Right ventricle myocardium superior (tissue), 1 donor: ENCODE data around the gene DVL1. TPM values are rescaled to one million over a fixed set of nuclear protein-coding genes. Genes with fewer than 3 reads are reported as not detected.
"Not testable (repeated sequence)": the region's sequence is repeated elsewhere in the genome, so short reads cannot be mapped to it uniquely, and the experiment has no call there.

Experiments
- ATAC-seq: fragments of 200-7000 bp; cut with Tn5 transposase; one replicate; pipeline ENCODE4 v1.9.1; 2020; ENCODE audit warnings: mild to moderate bottlenecking; ENCODE audit not compliant: poor library complexity
- DNase-seq: peaks from one replicate; pipeline ENCODE4 v3.0.0-alpha.2; 2020
- intact Hi-C: fragments of 100-400 bp; cut with DNase I; formaldehyde crosslinking; loops from one replicate; pipeline ENCODE4 v1.11.2; 2022
- total RNA-seq: library from RNA; stranded (reverse); fragmentation: NEBNext Ultra II Directional; extraction: Animal tissue kit (Norgen Biotek cat#: 25700); gene quantifications from one replicate; pipeline ENCODE4 v1.2.1, GENCODE V29; 2021
- donor health status: DM: no; HTN: yes; CAD: no; lungs with severe emphysema.

Gene DVL1
- total RNA-seq, 1 donor from 2014 or later, result 126 TPM

- DNase-seq (no peak), ATAC-seq (no peak)
- intact Hi-C loops, result no loop called here
Measured at GRCh38 chr1:1319646-1319941, 29.6 kb downstream of the DVL1 start.

- no peak for DNase-seq
- ATAC-seq, result no peak
- intact Hi-C loops, result no loop called here
Measured at GRCh38 chr1:1318777-1319645, 30.2 kb downstream of the DVL1 start.

GRCh38 chr1:1318131-1318652, 31.0 kb downstream of the DVL1 start:
- peak; percentile 89 for DNase-seq
- peak; percentile 87 for ATAC-seq
- intact Hi-C loops, result no loop called here

GRCh38 chr1:1317420-1317819, 31.8 kb downstream of the DVL1 start:
- DNase-seq (no peak), ATAC-seq (no peak)
- intact Hi-C loops, result no loop called here

GRCh38 chr1:1316199-1316598, 33.0 kb downstream of the DVL1 start:
- ATAC-seq, intact Hi-C loops, DNase-seq: not testable (repeated sequence)

GRCh38 chr1:1315435-1315954, 33.7 kb downstream of the DVL1 start:
- DNase-seq (no peak), ATAC-seq (no peak)
- intact Hi-C loops, result no loop called here

- intact Hi-C loops, result no loop called here
- DNase-seq (no peak), ATAC-seq (no peak)
Measured at GRCh38 chr1:1314678-1315335, 34.4 kb downstream of the DVL1 start.

- DNase-seq (no peak), ATAC-seq (no peak)
- intact Hi-C loops, result no loop called here
Measured at GRCh38 chr1:1314237-1314586, 35.0 kb downstream of the DVL1 start.

GRCh38 chr1:1313500-1314236, 35.5 kb downstream of the DVL1 start:
- DNase-seq (no peak), ATAC-seq (no peak)
- intact Hi-C loops, result no loop called here

GRCh38 chr1:1312450-1313314, 36.5 kb downstream of the DVL1 start:
- no peak for ATAC-seq
- intact Hi-C loops, result no loop called here
- DNase-seq, result no peak

GRCh38 chr1:1311107-1312104, 37.8 kb downstream of the DVL1 start:
- intact Hi-C loops, result no loop called here
- DNase-seq, result no peak
- no peak for ATAC-seq

GRCh38 chr1:1310476-1311053, 38.7 kb downstream of the DVL1 start:
- no peak for ATAC-seq
- intact Hi-C loops, result no loop called here
- no peak for DNase-seq

GRCh38 chr1:1310109-1310385, 39.2 kb downstream of the DVL1 start:
- intact Hi-C loops, result no loop called here
- no peak for ATAC-seq

GRCh38 chr1:1309251-1310108, 39.7 kb downstream of the DVL1 start:
- intact Hi-C loops, result no loop called here
- DNase-seq (no peak), ATAC-seq (no peak)

More at GRCh38 chr1:1310109-1310385, 39.2 kb downstream of the DVL1 start:
- DNase-seq, result no peak

GRCh38 chr1:1308756-1309250, 40.4 kb downstream of the DVL1 start:
- ATAC-seq, result peak; percentile 0
- no peak for DNase-seq
- intact Hi-C loops, result no loop called here
